GM21619 (cell line): Measurements from ENCODE around the gene UGT3A2.

Source experiments
- ATAC-seq: cut with Tn5 transposase; IDR thresholded peaks from one replicate; pipeline ENCODE4 v1.9.1; 2021; ENCODE audit not compliant: unreplicated experiment

UGT3A2 gene

DNA sequence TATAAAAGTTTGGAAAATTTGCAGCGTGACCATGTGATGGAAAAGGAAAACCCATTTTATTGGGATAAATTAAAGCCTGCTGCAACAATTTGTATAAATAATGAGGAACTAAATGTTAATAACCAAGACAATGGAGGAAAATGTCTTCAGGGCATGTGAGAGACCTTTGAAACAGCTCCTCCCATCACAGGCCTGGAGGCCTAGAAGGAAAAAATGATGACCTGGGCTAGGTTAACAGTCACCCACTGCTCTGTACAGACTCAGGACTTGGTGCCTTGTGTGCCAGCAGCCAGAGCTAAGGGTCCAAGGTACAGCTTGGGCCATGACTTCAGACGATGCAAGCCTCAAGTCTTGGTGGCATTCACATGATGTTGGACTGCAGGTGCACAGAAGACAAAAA is 53.5 kb downstream of the UGT3A2 start:
- ATAC-seq: no peak

DNA sequence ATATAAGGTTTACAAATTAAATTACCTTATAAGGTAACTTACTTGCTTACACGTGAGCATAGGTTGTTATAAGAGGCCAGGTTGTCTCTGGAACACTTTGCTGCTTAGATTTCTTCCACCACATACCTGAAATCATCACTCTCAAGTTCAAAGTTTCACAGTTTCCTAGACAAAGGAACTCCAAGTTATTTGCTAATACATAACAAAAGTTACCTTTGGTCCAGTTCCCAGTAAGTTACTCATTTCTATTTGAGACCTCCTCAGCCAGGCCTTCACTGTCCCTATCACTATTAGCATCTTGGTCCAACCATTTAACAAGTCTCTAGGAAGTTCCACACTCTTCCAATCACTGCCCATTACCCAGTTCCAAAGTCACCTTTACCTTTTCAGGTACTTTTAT is 57.0 kb downstream of the UGT3A2 start:
- ATAC-seq: no peak

DNA sequence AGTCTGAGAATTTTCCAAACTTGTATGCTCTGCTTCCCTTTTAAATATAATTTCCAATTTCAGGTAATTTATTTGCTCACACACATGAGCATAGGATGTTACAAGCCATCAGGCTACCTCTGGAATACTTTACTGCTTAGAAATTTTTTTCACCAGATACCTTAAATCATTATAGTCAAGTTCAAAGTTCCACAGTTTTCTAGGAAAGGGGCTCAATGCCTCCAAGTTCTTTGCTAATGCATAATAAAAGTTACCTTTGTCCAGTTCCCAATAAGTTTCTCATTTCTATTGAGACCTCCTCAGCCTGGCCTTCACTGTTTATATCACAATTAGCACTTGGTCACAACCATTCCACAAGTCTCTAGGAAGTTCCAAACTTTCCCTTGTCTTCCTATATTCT is 59.3 kb downstream of the UGT3A2 start:
- ATAC-seq: no peak

DNA sequence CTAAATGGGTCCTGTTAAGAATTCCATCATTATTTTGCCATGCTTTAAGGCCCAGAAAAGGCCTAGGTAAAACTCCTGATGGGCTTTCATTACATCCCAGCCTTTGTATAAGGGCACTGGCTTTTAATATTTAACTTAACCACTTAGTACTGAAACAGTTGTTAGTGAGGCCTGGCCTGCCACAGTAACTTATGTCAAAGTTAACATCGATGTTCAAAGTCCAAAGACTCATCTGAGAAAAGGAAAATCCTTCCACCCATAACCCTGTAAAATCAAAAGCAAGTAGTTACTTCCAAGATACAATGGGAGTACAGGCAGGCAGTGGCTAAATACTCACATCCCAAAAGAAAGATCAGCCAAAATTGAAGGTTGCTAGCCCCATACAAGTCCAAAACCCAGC is 60.5 kb downstream of the UGT3A2 start:
- ATAC-seq: no peak

DNA sequence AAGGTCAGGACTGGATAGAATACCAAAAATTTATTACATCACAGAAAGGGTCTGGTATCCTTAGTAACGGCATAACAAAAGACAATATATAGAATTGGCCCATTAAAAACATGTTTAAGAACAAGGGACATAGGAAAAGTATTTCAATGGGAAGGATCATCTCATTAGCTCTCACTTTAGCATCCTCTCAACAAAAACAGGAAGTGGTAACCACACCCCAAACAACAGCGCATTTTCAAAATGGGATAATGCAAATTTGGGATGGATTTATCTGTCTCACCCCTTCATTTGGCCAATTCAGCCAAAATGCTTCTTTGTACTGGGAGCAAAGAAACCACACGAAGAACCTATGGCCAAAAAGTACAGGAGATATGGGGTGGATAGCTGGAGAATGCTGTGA is 65.7 kb downstream of the UGT3A2 start:
- ATAC-seq: no peak

DNA sequence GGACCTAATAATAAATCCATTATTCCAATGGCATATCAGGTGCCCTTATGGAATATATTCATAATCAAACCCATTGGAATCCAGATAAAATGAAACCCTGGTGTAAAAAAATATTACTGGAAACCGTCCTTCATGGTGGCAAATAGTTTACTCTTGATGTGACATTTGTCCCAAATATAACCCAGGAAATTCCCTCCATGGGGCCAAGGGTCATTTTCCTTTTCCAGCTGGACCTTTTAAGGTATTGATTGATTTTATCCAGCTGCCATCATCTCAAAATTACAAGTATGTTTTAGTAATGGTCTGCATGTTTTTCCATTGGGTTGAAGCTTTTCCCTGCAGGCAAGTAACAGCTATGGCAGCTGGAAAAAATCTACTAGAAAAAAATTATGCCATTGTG is 67.1 kb downstream of the UGT3A2 start:
- ATAC-seq: no peak

DNA sequence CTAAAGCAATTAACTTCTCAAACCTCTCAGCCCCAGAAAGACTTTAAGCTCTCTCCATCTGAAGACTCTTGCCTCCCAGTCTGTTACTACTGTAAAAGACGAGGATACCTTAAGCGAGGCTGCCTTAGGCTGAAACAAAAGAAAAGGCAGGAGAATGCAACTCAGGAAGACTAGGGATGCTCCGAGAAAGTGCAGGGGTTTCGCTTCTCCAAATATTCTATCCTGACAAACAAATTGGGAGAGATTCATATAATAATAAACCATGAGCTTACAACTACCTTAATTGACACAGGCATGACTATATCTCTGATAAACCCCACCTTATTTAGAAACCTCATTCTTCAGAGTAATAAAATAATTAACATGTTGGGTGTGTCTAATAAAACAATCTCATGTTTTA is 70.6 kb downstream of the UGT3A2 start:
- ATAC-seq: no peak

DNA sequence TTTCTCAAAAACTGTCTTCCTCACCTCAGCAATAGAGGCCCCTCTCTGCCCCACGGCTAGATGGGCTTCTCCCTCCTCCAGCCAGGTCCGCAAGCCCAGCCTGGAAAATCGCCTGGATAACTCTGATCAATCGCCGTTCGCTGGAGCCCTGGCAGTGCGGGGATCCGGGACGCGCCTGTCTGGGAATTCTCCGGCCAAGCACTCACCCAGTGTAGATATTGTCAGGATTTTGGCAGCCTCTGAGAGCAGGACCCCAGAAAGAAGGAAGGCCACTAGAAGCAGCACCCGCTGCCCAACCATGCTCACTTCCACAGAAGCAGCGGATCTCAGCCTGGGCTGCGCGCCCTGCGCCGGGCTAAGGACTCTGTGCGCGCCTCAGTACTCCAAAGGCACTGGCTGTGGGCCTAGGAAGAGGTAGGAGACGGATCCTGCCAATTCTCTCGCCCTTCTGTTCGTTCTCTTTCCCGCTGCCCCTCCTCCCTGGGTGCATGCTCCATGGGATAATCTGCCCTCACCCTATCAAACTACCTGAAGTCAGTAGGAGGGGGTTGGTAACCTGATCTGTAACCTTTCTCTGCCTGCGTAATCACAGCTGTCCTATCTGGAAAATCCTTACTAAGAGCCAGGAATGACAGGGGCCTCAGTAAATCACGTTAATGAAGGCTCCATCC is 75.6 kb downstream of the UGT3A2 start, which contains the start of gene UGT3A1:
Gene UGT3A1 (minus strand): TSS at position 450 of the 671 bp plus-strand sequence. CDS start 150 bp downstream, at position 300.
- no peak for ATAC-seq

DNA sequence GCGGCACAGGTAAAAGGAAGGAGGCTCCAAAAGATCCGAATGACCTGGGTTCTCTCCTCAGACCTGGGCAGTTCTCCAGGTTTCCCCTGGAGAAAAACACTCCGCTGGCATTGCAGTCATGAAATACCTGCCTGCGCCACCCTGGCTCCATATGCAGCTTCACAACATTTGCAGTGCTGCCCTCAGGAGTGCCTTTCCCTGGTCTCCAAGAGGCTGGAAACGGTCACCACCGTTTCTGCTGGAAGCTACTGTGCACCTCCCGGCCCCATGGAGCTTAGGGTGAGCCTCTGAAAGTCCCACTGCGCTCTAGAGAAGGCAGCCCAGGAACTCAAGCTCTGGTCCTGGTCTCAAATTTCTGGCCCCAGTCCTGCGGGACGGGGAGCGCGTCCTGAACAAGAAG is 76.2 kb downstream of the UGT3A2 start:
- no peak for ATAC-seq

DNA sequence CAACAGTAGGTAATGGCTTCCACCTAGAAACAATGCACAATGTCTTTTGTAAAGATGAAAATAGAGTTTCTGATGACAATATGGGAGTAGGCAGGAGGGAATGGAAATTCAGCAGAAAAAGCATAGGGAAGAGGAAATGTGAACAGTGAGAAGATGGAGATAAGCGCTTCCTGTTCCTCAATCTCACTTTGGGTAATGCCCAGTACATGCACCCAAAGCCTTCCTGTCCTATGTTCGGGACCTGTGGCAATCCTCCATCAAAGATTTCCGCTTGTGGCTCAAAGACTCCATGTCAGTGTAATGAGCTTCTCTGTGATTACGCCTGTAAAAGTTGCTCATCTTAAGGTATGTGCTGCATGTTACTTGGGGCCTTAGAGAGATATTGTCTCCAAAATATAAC is 78.2 kb downstream of the UGT3A2 start:
- ATAC-seq: no peak

DNA sequence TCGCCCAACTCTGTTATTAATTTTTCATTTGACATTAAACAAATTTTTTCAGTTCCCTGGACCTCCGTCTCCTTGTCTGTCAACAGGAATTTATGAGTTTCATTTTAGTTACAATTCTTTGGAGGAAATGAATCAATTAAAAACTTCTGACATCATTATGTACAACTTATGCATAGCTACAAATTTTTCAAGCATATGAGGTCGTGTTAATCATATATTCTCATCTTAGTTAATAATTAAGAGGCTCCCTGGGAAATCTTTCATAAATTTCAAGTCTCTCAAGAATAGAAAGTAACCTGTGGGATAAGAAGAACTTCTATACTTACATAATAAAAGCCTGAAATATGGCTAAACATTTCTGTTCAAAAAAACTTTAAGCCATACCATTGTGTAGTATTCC is 78.9 kb downstream of the UGT3A2 start:
- ATAC-seq: no peak
